Transverse colon (tissue), 4 donors: ENCODE measurements around the gene TPGS1. TPM values are rescaled to one million over a fixed set of nuclear protein-coding genes. Genes with fewer than 3 reads are reported as not detected.

Source experiments
- DNase-seq: peaks from one replicate; pipeline ENCODE4 v3.0.0-alpha.2; 2019
- H3K27ac ChIP-seq, 4 donors: fragments of 200-600 bp; sonication (generic); 2 replicates each; pipeline ENCODE4 v1.5.1; 2016 to 2018; ENCODE audit warnings: inconsistent platforms in 4 of 4
- H3K27me3 ChIP-seq: fragments of 200-600 bp; sonication (generic); 2 replicates; pipeline ENCODE4 v1.5.1; 2017; ENCODE audit warnings: inconsistent platforms
- H3K36me3 ChIP-seq, 4 donors: fragments of 200-600 bp; sonication (generic); 2 replicates each; pipeline ENCODE4 v1.5.1; 2017 to 2019; ENCODE audit warnings: inconsistent platforms in 4 of 4
- H3K4me1 ChIP-seq, 4 donors: fragments of 200-600 bp; sonication (generic); 2 replicates each; pipeline ENCODE4 v1.5.1; 2017 to 2020; ENCODE audit warnings: inconsistent platforms in 4 of 4
- H3K4me3 ChIP-seq, 4 donors: fragments of 200-600 bp; sonication (generic); 1 replicate in 1 of 4; 2 replicates in 3 of 4; pipeline versions ENCODE4 v1.5.1 to v1.6.1; 2017 to 2019; ENCODE audit warnings: inconsistent platforms in 4 of 4
- H3K9me3 ChIP-seq, 2 donors: fragments of 200-600 bp; sonication (generic); 2 replicates each; pipeline ENCODE4 v1.5.1; 2017 to 2019; ENCODE audit warnings: inconsistent platforms in 2 of 2
- CTCF ChIP-seq, 5 experiments: fragments of 200-600 bp in 3 of 5; fragments of 450-650 bp in 2 of 5; sonication (generic) in 3 of 5; IDR thresholded peaks; 1 replicate in 2 of 5; 2 replicates in 3 of 5; pipeline ENCODE4 v1.5.1; 2016 to 2017; ENCODE audit warnings: antibody characterized with exemption in 5 of 5, inconsistent platforms in 3 of 5, mild to moderate bottlenecking in 2 of 5, moderate library complexity in 1 of 5
- EP300 ChIP-seq: sonication (generic); formaldehyde crosslinking; IDR thresholded peaks from one replicate; pipeline ENCODE4 v1.6.1; 2017; ENCODE audit warnings: antibody characterized with exemption, low read depth
- POLR2A ChIP-seq: fragments of 450-650 bp; IDR thresholded peaks from one replicate; pipeline ENCODE4 v1.6.1; 2016; ENCODE audit warnings: antibody characterized with exemption, mild to moderate bottlenecking, moderate library complexity
- POLR2AphosphoS5 ChIP-seq, 3 donors: sonication (generic); formaldehyde crosslinking; IDR thresholded peaks; one replicate each; pipeline ENCODE4 v1.6.1; 2016; ENCODE audit warnings: antibody characterized with exemption in 3 of 3
- WGBS, 2 donors: methylation state at CpG; one replicate each; pipeline ENCODE4 v1.1.5; 2018; ENCODE audit warnings: low coverage in 1 of 2; 5-methylcytosine and 5-hydroxymethylcytosine counted together
- in situ Hi-C, 4 donors: fragments of 200-750 bp; cut with MboI; loops; one replicate each; pipeline versions ENCODE4 v1.15.0 to v1.15.1; 2017; ENCODE audit warnings: low sequenced_read_pairs in 3 of 4, low pct_ligation_motif_present in 1 of 4, low pct_unique_long_range_greater_than_20kb in 1 of 4
- intact Hi-C: fragments of 100-400 bp; cut with DNase I; formaldehyde crosslinking; loops from one replicate; pipeline ENCODE4 v1.15.1; 2023; ENCODE audit warnings: low total_unique reads
- total RNA-seq, 4 donors: library from RNA; depleted of rRNA; stranded (reverse); fragments of >200 nt; gene quantifications; one replicate each; pipeline ENCODE4 v1.1.0, GENCODE V29; 2016

The TPGS1 gene
- total RNA-seq, 4 donors from 2014 or later: 18.0 to 103 (median 43.8) TPM

DNA sequence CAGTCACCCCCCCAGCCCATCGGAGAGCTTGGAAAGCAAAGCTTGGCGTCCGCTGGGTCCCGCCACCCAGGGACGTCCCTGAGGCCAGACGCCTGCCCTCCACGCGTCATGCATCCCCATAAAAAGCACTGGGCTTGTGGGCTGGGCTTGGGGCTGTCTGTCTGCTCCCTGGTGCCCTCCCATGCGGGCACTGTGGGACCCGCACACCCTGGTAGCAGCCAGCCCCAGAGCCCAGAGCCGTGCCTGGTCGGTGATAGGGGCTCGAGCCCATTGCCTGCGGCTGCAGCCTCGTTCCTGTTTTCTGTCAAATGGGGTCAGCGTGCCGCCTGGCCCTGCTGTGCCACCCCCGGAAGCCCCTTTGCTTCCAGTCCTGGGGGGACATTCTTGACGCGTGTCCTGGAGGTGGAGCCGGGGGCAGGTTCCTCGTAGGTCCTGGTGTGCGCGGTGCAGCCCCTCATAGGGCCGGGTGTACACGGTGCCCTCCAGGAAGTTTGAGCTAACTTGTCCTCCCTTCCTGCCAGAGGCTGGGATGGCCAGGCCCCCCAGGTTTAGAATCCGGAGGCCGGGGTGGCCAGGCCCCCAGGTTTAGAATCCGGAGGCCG, 32.2 kb downstream of the TPGS1 start:
- Histone ChIP-seq H3K9me3 (no peaks in the 10 kb centered on the region), H3K4me3 (no peak overlapping the region), H3K27ac (no peak overlapping the region), H3K4me1 (peaks cover 4 to 10% (median 8%) of the 10 kb centered on the region in 4 donors), H3K36me3 (peaks cover 0 to 28% (median 4%) of the 10 kb centered on the region in 4 donors), H3K27me3 (no peaks in the 10 kb centered on the region)
- in situ Hi-C loops: no loop called here
- DNase-seq: no peak
- 90% methylated on average over 22 of the region's 30 CpGs; no CpG with 5 or more reads in 1 of the 2 donors for WGBS, 2 donors
- intact Hi-C loops: no loop called here
- no peak for TF ChIP-seq POLR2AphosphoS5 (IDR thresholded peaks at IDR 0.05)
- TF ChIP-seq EP300: no peak
- TF ChIP-seq POLR2A: no peak
- no peak for TF ChIP-seq CTCF (IDR thresholded peaks at IDR 0.05)

DNA sequence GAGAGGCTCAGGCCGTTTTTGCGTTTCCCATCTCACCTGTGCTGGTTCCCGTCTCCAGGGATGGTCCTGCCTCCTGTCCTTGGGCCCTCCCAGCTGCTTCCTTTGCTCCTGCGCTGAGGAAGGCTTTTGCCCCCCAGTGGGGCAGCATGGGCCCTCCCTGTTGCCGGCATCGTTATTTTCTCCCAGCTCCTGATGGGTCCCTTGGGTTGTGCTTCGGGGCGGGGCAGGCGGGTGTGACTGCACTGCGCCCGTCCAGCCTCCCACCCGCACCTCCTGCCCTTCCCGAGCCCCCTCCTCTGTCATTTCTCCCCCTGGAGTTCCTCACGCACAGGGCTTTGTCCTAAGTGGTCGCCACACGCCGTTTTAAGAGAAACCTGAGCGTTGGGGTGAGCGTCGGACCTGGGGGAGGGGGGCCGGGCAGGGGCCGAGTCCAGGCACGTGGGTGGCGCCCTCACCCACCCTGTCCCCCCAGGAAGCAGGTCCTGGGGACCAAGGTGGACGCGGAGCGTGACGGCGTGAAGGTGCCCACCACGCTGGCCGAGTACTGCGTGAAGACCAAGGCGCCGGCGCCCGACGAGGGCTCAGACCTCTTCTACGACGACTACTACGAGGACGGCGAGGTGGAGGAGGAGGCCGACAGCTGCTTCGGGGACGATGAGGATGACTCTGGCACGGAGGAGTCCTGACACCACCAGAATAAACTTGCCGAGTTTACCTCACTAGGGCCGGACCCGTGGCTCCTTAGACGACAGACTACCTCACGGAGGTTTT, 33.8 kb downstream of the TPGS1 start:
- no peak for DNase-seq
- Histone ChIP-seq H3K4me3 (no peak overlapping the region), H3K9me3 (no peaks in the 10 kb centered on the region), H3K27ac (no peak overlapping the region), H3K4me1 (no peaks in the 10 kb centered on the region), H3K27me3 (no peaks in the 10 kb centered on the region), H3K36me3 (peaks cover 0 to 26% (median 4%) of the 10 kb centered on the region in 4 donors)
- in situ Hi-C loops (no loop called here), intact Hi-C loops (no loop called here)
- TF ChIP-seq CTCF (IDR thresholded peaks at IDR 0.05) (no peak), POLR2A (no peak), EP300 (no peak), POLR2AphosphoS5 (IDR thresholded peaks at IDR 0.05) (no peak)
- WGBS, 2 donors: 90 to 91% methylated on average over 12 to 51 of the region's 51 CpGs

GRCh38 chr19:541699-542098, 34.4 kb downstream of the TPGS1 start:
- 91 to 100% methylated on average over 1 to 26 of the region's 26 CpGs for WGBS, 2 donors
- DNase-seq: no peak
- in situ Hi-C loops: no loop called here

More at GRCh38 chr19:541699-542098, 34.4 kb downstream of the TPGS1 start:
- H3K36me3 ChIP-seq: peaks cover 0 to 19% (median 2%) of the 10 kb centered on the region in 4 donors
- TF ChIP-seq POLR2AphosphoS5 (IDR thresholded peaks at IDR 0.05) (no peak), EP300 (no peak), POLR2A (no peak), CTCF (IDR thresholded peaks at IDR 0.05) (no peak)
- H3K27me3 ChIP-seq: no peaks in the 10 kb centered on the region
- H3K4me1 ChIP-seq: no peaks in the 10 kb centered on the region
- no peaks in the 10 kb centered on the region for H3K9me3 ChIP-seq
- H3K4me3 ChIP-seq: no peak overlapping the region
- intact Hi-C loops: no loop called here
- H3K27ac ChIP-seq: no peak overlapping the region
